Mesenchymal stem cell (in vitro differentiated cells and primary cell): Measurements from ENCODE around the gene TTC7B.
A peak's percentile ranks its signal among the peaks of the same experiment; 100 is the strongest.

Source experiments
- DNase-seq: peaks from one replicate; pipeline ENCODE4 v3.0.0-alpha.2; 2013
- H2AFZ ChIP-seq: one replicate; pipeline ENCODE4 v1.6.1; 2013; ENCODE audit warnings: low read depth, mild to moderate bottlenecking, control low read depth, inconsistent platforms, low read length, moderate library complexity
- H2AK5ac ChIP-seq: 2 replicates; pipeline ENCODE4 v1.6.1; 2013; ENCODE audit warnings: low read length, moderate library complexity, mild to moderate bottlenecking, inconsistent platforms; ENCODE audit not compliant: severe bottlenecking
- H2BK120ac ChIP-seq: one replicate; pipeline ENCODE4 v1.6.1; 2013; ENCODE audit warnings: low read depth, mild to moderate bottlenecking, inconsistent platforms, low read length, moderate library complexity
- H2BK12ac ChIP-seq, 2 experiments: one replicate each; pipeline ENCODE4 v1.6.1; 2013; ENCODE audit warnings: inconsistent platforms in 2 of 2, low read length in 2 of 2, mild to moderate bottlenecking in 2 of 2, moderate library complexity in 2 of 2, control low read depth in 1 of 2
- H2BK15ac ChIP-seq: one replicate; pipeline ENCODE4 v1.6.1; 2013; ENCODE audit warnings: mild to moderate bottlenecking, low read depth, inconsistent platforms; ENCODE audit not compliant: poor library complexity, severe bottlenecking
- H2BK5ac ChIP-seq: 2 replicates; pipeline ENCODE4 v1.6.1; 2013; ENCODE audit warnings: low read depth, mild to moderate bottlenecking, low read length, control low read depth, inconsistent platforms; ENCODE audit not compliant: poor library complexity, severe bottlenecking
- H3K14ac ChIP-seq, 2 experiments: one replicate each; pipeline ENCODE4 v1.6.1; 2013; ENCODE audit warnings: inconsistent platforms in 2 of 2, low read length in 2 of 2, control low read depth in 1 of 2, mild to moderate bottlenecking in 1 of 2, moderate library complexity in 1 of 2
- H3K18ac ChIP-seq, 2 experiments: one replicate each; pipeline ENCODE4 v1.6.1; 2013; ENCODE audit warnings: inconsistent platforms in 2 of 2, low read length in 2 of 2, control low read depth in 1 of 2, low read depth in 1 of 2, mild to moderate bottlenecking in 1 of 2
- H3K23ac ChIP-seq, 2 experiments: one replicate each; pipeline ENCODE4 v1.6.1; 2013; ENCODE audit warnings: inconsistent platforms in 2 of 2, low read length in 2 of 2, mild to moderate bottlenecking in 2 of 2, moderate library complexity in 2 of 2, control low read depth in 1 of 2
- H3K27ac ChIP-seq: 2 replicates; pipeline ENCODE4 v1.5.1; 2013; ENCODE audit warnings: mild to moderate bottlenecking, moderate library complexity, low read length, control low read depth, inconsistent platforms; ENCODE audit not compliant: poor library complexity, severe bottlenecking
- H3K27me3 ChIP-seq, 2 experiments: 2 replicates each; pipeline versions ENCODE4 v1.6.1 to v1.7.0; 2013; ENCODE audit warnings: low read length in 2 of 2, mild to moderate bottlenecking in 2 of 2, moderate library complexity in 2 of 2, control low read depth in 1 of 2, inconsistent platforms in 1 of 2; ENCODE audit not compliant: control insufficient read depth in 1 of 2, insufficient read depth in 1 of 2
- H3K36me3 ChIP-seq, 2 experiments: 2 replicates each; pipeline versions ENCODE4 v1.6.1 to v1.7.0; 2013; ENCODE audit warnings: low read length in 2 of 2, control low read depth in 1 of 2, inconsistent platforms in 1 of 2, low read depth in 1 of 2, mild to moderate bottlenecking in 1 of 2; ENCODE audit not compliant: insufficient read depth in 2 of 2, control insufficient read depth in 1 of 2
- H3K4ac ChIP-seq, 2 experiments: one replicate each; pipeline ENCODE4 v1.6.1; 2013; ENCODE audit warnings: inconsistent platforms in 2 of 2, low read length in 2 of 2, mild to moderate bottlenecking in 2 of 2, moderate library complexity in 2 of 2, control low read depth in 1 of 2, low read depth in 1 of 2
- H3K4me1 ChIP-seq: 2 replicates; pipeline ENCODE4 v1.6.1; 2013; ENCODE audit warnings: low read depth, low read length, control low read depth; ENCODE audit not compliant: control insufficient read depth, insufficient read depth
- H3K4me2 ChIP-seq: 2 replicates; pipeline ENCODE4 v1.6.1; 2013; ENCODE audit warnings: low read length, mild to moderate bottlenecking, inconsistent platforms; ENCODE audit not compliant: poor library complexity, severe bottlenecking
- H3K4me3 ChIP-seq, 2 experiments: 2 replicates each; pipeline versions ENCODE4 v1.5.1 to v1.7.0; 2013; ENCODE audit warnings: low read length in 2 of 2, mild to moderate bottlenecking in 2 of 2, control low read depth in 1 of 2, low read depth in 1 of 2; ENCODE audit not compliant: insufficient read depth in 1 of 2
- H3K79me1 ChIP-seq: replicated peaks from 2 replicates; pipeline ENCODE4 v1.6.1; 2013; ENCODE audit warnings: mild to moderate bottlenecking, control low read depth, low read length, inconsistent platforms; ENCODE audit not compliant: poor library complexity, severe bottlenecking
- H3K9ac ChIP-seq: 2 replicates; pipeline ENCODE4 v1.7.0; 2013; ENCODE audit warnings: mild to moderate bottlenecking, low read length, moderate library complexity
- H3K9me3 ChIP-seq: 2 replicates; pipeline ENCODE4 v1.7.0; 2013; ENCODE audit warnings: mild to moderate bottlenecking, low read length; ENCODE audit not compliant: control insufficient read depth
- H4K8ac ChIP-seq: one replicate; pipeline ENCODE4 v1.6.1; 2013; ENCODE audit warnings: inconsistent platforms, mild to moderate bottlenecking, low read length, moderate library complexity
- H4K91ac ChIP-seq: one replicate; pipeline ENCODE4 v1.6.1; 2013; ENCODE audit warnings: mild to moderate bottlenecking, low read length, inconsistent platforms
- WGBS: methylation state at CpG from one replicate; pipeline ENCODE4 v1.1.7; 2013; ENCODE audit warnings: mixed read lengths; 5-methylcytosine and 5-hydroxymethylcytosine counted together

Gene TTC7B

GRCh38 chr14:90619911-90620310 is 196.3 kb downstream of the TTC7B start:
- DNase-seq, result no peak
- Histone ChIP-seq H4K8ac (no peak overlapping the region), H3K36me3 (peaks cover 10 to 11% of the 10 kb centered on the region in 2 experiments), H2BK120ac (no peak overlapping the region), H2AFZ (no peak overlapping the region), H2BK5ac (no peak overlapping the region), H3K79me1 (no peaks in the 10 kb centered on the region), H2BK12ac (no peak overlapping the region), H3K9ac (no peak overlapping the region), H2BK15ac (no peak overlapping the region), H2AK5ac (no peak overlapping the region), H3K4me2 (no peak overlapping the region), H3K23ac (no peak overlapping the region), H3K4me3 (no peak overlapping the region), H3K18ac (no peak overlapping the region), H3K14ac (no peak overlapping the region), H3K27me3 (no peaks in the 10 kb centered on the region), H3K27ac (no peak overlapping the region), H3K4ac (no peak overlapping the region), H3K4me1 (peaks cover 8% of the 10 kb centered on the region), H4K91ac (no peak overlapping the region), H3K9me3 (no peaks in the 10 kb centered on the region)
- WGBS, result 98% methylated on average over 8 of the region's 8 CpGs

- Histone ChIP-seq H3K9ac (no peak overlapping the region), H2AK5ac (no peak overlapping the region), H3K4ac (no peak overlapping the region), H3K23ac (no peak overlapping the region), H2AFZ (no peak overlapping the region), H3K79me1 (no peaks in the 10 kb centered on the region), H3K18ac (no peak overlapping the region), H2BK12ac (no peak overlapping the region), H3K27me3 (no peaks in the 10 kb centered on the region), H2BK5ac (no peak overlapping the region), H3K14ac (no peak overlapping the region), H2BK15ac (no peak overlapping the region), H3K36me3 (peaks cover 11 to 20% of the 10 kb centered on the region in 2 experiments), H3K4me2 (no peak overlapping the region), H3K9me3 (no peaks in the 10 kb centered on the region), H3K4me1 (no peaks in the 10 kb centered on the region), H2BK120ac (no peak overlapping the region), H4K91ac (no peak overlapping the region), H3K27ac (no peak overlapping the region), H3K4me3 (no peak overlapping the region), H4K8ac (no peak overlapping the region)
- WGBS, result 94% methylated on average over 7 of the region's 7 CpGs
- no peak for DNase-seq
Measured at GRCh38 chr14:90617961-90618360, 198.3 kb downstream of the TTC7B start.

GRCh38 chr14:90616881-90617280 is 199.3 kb downstream of the TTC7B start:
- peak; percentile 6 for DNase-seq
- no peak overlapping the region for H3K14ac ChIP-seq
- no peak overlapping the region for H3K9ac ChIP-seq
- H3K4me1 ChIP-seq, result no peaks in the 10 kb centered on the region
- no peak overlapping the region for H2BK5ac ChIP-seq
- H3K9me3 ChIP-seq, result no peaks in the 10 kb centered on the region
- H3K18ac ChIP-seq, result no peak overlapping the region
- no peak overlapping the region for H2AK5ac ChIP-seq
- H3K36me3 ChIP-seq, result peaks cover 11 to 20% of the 10 kb centered on the region in 2 experiments
- no peaks in the 10 kb centered on the region for H3K27me3 ChIP-seq
- H2AFZ ChIP-seq, result no peak overlapping the region
- 21% methylated on average over 3 of the region's 7 CpGs for WGBS
- no peak overlapping the region for H3K27ac ChIP-seq
- no peaks in the 10 kb centered on the region for H3K79me1 ChIP-seq
- no peak overlapping the region for H3K4me2 ChIP-seq
- H3K23ac ChIP-seq, result no peak overlapping the region
- H4K91ac ChIP-seq, result no peak overlapping the region
- H3K4me3 ChIP-seq, result no peak overlapping the region
- H2BK12ac ChIP-seq, result no peak overlapping the region
- H2BK15ac ChIP-seq, result no peak overlapping the region
- no peak overlapping the region for H3K4ac ChIP-seq
- no peak overlapping the region for H2BK120ac ChIP-seq
- H4K8ac ChIP-seq, result no peak overlapping the region

GRCh38 chr14:90616313-90616712 is 199.9 kb downstream of the TTC7B start:
- Histone ChIP-seq H3K27ac (no peak overlapping the region), H3K79me1 (no peaks in the 10 kb centered on the region), H3K4me2 (no peak overlapping the region), H3K4me1 (no peaks in the 10 kb centered on the region), H3K9me3 (no peaks in the 10 kb centered on the region), H3K4ac (no peak overlapping the region), H3K27me3 (no peaks in the 10 kb centered on the region), H3K9ac (no peak overlapping the region), H3K4me3 (no peak overlapping the region), H2BK120ac (no peak overlapping the region), H2AK5ac (no peak overlapping the region), H2BK12ac (no peak overlapping the region), H3K14ac (no peak overlapping the region), H2AFZ (no peak overlapping the region), H4K8ac (no peak overlapping the region), H3K36me3 (peaks cover 11 to 20% of the 10 kb centered on the region in 2 experiments), H3K18ac (no peak overlapping the region), H2BK15ac (no peak overlapping the region), H2BK5ac (no peak overlapping the region), H4K91ac (no peak overlapping the region), H3K23ac (no peak overlapping the region)
- WGBS, result 90% methylated on average over 10 of the region's 10 CpGs
- no peak for DNase-seq
